Measurements from ENCODE around the gene LIN7A. TPM values are rescaled to one million over a fixed set of nuclear protein-coding genes. Genes with fewer than 3 reads are reported as not detected.
"Not testable (repeated sequence)": the region's sequence is repeated elsewhere in the genome, so short reads cannot be mapped to it uniquely, and the experiment has no call there.

Gene LIN7A
- total RNA-seq, 2 donors from 2014 or later, result 2.2 to 5.4 TPM

- TF ChIP-seq POLR2AphosphoS5 (IDR thresholded peaks at IDR 0.05) (no peak), CTCF (IDR thresholded peaks at IDR 0.05) (no peak), POLR2A (IDR thresholded peaks at IDR 0.05) (no peak)
- Histone ChIP-seq H3K36me3 (no peaks in the 10 kb centered on the region), H3K27ac (no peak overlapping the region), H3K27me3 (replicated peaks; ENCODE audit: insufficient read depth) (no peaks in the 10 kb centered on the region), H3K4me3 (no peak overlapping the region), H3K9me3 (no peaks in the 10 kb centered on the region), H3K4me1 (replicated peaks) (no peaks in the 10 kb centered on the region)
- DNase-seq (ENCODE audit: low spot score), result no peak
- intact Hi-C loops (cut with DNase I), result no loop called here
These were observed 144.9 kb downstream of the LIN7A start for GRCh38 chr12:80792861-80793260.

- no peak overlapping the region for H3K4me3 ChIP-seq
These were observed 145.9 kb downstream of the LIN7A start for GRCh38 chr12:80791863-80792262.

GRCh38 chr12:80788407-80788806 is 149.3 kb downstream of the LIN7A start:
- DNase-seq (ENCODE audit: low spot score); H3K36me3 ChIP-seq; H3K9me3 ChIP-seq; H3K4me1 ChIP-seq (replicated peaks); H3K27ac ChIP-seq; intact Hi-C loops (cut with DNase I); H3K4me3 ChIP-seq; H3K27me3 ChIP-seq (replicated peaks; ENCODE audit: insufficient read depth): not testable (repeated sequence)
- WGBS, result 92% methylated on average over 10 of the region's 10 CpGs

More at GRCh38 chr12:80791863-80792262, 145.9 kb downstream of the LIN7A start:
- intact Hi-C loops (cut with DNase I), result no loop called here
- Histone ChIP-seq H3K4me1 (replicated peaks) (no peaks in the 10 kb centered on the region), H3K27ac (no peak overlapping the region), H3K27me3 (replicated peaks; ENCODE audit: insufficient read depth) (no peaks in the 10 kb centered on the region), H3K36me3 (no peaks in the 10 kb centered on the region), H3K9me3 (no peaks in the 10 kb centered on the region)
- no peak for TF ChIP-seq POLR2A (IDR thresholded peaks at IDR 0.05)
- TF ChIP-seq CTCF (IDR thresholded peaks at IDR 0.05), result no peak
- no peak for TF ChIP-seq POLR2AphosphoS5 (IDR thresholded peaks at IDR 0.05)
- no peak for DNase-seq (ENCODE audit: low spot score)

DNA sequence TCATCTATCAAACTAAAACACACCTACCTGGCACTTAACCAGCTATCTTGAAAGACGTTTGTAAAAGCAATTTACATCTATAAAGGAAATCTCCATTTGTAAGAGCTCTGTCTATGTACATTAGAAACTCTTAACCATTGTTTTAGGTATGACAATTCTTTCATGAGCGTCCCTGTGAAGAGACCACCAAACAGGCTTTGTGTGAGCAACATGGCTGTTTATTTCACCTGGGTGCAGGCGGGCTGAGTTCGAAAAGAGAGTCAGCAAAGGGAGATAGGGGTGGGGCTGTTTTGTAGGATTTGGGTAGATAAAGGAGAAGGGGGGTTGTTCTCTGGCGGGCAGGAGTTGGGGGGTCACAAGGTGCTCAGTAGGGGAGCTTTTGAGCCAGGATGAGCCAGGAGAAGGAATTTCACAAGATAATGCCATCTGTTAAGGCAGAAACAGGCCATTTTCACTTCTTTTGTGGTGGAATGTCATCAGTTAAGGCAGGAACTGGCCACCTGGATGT is 154.7 kb downstream of the LIN7A start:
- intact Hi-C loops (cut with DNase I); H3K4me1 ChIP-seq (replicated peaks); H3K27me3 ChIP-seq (replicated peaks; ENCODE audit: insufficient read depth); H3K27ac ChIP-seq; H3K4me3 ChIP-seq; H3K9me3 ChIP-seq; DNase-seq (ENCODE audit: low spot score); H3K36me3 ChIP-seq: not testable (repeated sequence)
- 57% methylated on average over 5 of the region's 5 CpGs for WGBS

GRCh38 chr12:80781313-80781712 is 156.4 kb downstream of the LIN7A start:
- no peaks in the 10 kb centered on the region for H3K36me3 ChIP-seq
- intact Hi-C loops (cut with DNase I), result no loop called here
- 100% methylated on average over 1 of the region's 1 CpG for WGBS
- no peak for DNase-seq (ENCODE audit: low spot score)
- no peaks in the 10 kb centered on the region for H3K9me3 ChIP-seq
- no peaks in the 10 kb centered on the region for H3K4me1 ChIP-seq (replicated peaks)
- H3K27me3 ChIP-seq (replicated peaks; ENCODE audit: insufficient read depth), result no peaks in the 10 kb centered on the region
- no peak for TF ChIP-seq POLR2A (IDR thresholded peaks at IDR 0.05)
- TF ChIP-seq POLR2AphosphoS5 (IDR thresholded peaks at IDR 0.05), result no peak
- no peak for TF ChIP-seq CTCF (IDR thresholded peaks at IDR 0.05)
- H3K4me3 ChIP-seq, result no peak overlapping the region
- H3K27ac ChIP-seq, result no peak overlapping the region

GRCh38 chr12:80780746-80781145 is 157.0 kb downstream of the LIN7A start:
- intact Hi-C loops (cut with DNase I), result no loop called here
- Histone ChIP-seq H3K9me3 (no peaks in the 10 kb centered on the region), H3K27ac (no peak overlapping the region), H3K27me3 (replicated peaks; ENCODE audit: insufficient read depth) (no peaks in the 10 kb centered on the region), H3K4me1 (replicated peaks) (no peaks in the 10 kb centered on the region), H3K4me3 (no peak overlapping the region), H3K36me3 (no peaks in the 10 kb centered on the region)
- TF ChIP-seq POLR2AphosphoS5 (IDR thresholded peaks at IDR 0.05) (no peak), CTCF (IDR thresholded peaks at IDR 0.05) (no peak), POLR2A (IDR thresholded peaks at IDR 0.05) (no peak)
- no peak for DNase-seq (ENCODE audit: low spot score)
- WGBS, result 86% methylated on average over 2 of the region's 2 CpGs
